Suppressor macrophage (primary cell): Measurements from ENCODE around the gene MAPK8IP1.

Experiments
- DNase-seq, 4 experiments: peaks; one replicate each; pipeline ENCODE4 v3.0.0-alpha.2; 2020 to 2022

MAPK8IP1 gene

DNA sequence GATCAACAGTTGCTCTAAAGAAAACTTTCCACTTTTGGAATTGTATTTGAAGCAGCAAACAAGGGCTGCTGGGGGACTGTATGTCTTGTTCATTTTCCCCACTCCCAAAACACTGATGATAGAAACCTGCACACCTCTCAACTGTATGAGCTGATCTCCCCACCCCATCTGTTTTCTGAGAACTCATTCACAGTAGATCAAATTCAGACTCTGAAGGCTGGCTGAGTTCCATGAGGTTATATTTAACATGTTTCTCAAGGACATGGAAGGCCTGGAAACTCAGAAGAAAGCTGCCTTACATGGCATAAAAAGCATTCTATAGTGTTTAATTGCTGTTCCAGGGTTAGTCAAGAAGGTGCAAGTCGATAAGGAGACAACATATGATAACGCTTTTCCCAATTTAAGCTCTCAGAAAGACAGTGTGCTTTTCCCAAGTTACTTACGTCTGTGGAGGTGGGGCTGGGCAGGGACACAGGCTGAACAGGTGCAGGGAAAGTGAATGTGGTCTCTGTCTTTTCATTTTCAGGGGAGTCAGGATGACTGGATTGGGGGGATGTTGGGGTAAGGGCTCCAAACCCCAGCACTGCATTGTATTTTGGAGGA lies 60.0 kb downstream of the MAPK8IP1 start:
- DNase-seq: no peak

DNA sequence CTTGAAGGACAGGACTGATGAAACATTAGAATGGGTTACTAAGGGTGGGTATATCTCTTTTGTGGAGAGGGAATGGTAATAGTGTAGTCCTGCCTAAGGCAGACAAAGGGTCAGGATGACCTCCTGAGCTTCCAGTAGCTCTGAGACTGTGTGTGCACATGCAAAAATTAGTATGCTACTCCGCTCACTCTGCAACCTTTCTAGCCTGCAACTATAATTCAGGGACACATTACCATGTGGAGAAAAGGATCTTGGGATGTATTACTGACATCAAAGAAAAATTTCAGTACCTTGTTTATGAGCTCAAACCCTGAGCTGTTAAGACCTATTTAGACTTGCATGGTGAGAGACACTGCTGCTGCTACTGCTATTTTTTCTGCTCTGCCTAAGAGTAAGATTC lies 62.4 kb downstream of the MAPK8IP1 start:
- DNase-seq: no peak

DNA sequence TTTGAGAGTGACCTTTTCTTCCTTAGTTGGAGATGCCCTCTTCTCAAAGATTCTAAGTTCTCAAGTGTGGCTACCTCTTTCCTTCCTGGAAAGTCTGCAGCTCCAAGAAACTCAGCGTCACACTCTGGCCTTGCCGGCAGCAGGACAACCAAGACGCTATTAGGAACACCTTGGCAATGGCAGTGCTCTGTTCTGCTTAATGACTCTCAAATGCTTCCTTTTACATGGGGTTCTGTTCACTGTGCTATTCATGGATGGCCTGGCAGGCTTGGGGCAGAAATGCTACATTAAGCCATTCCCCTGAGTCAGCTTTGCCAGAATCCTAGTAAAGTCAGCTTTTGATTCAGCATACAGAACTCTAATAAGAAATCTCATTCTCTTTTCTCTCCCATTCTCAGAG lies 62.9 kb downstream of the MAPK8IP1 start:
- no peak for DNase-seq

DNA sequence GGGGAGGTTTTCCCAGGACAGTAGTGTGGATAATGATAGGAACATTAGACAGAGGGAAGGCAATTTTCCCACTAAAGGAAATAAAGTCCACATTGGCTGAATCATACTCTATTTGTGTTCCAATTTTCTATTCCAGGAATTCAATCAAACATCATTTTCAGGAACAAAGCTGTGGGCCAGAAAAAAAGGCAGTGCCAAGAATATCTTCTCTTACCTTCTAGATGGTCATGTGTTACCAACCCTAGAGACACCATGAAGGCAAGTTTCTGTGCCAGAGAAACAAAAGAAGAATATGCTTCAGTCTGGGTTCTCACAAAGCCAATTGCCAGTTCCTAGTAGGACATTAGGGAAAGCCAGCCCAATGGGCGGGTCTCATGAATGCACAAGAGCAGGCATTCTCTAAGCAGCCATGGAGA lies 64.5 kb downstream of the MAPK8IP1 start:
- DNase-seq: no peak
